Stimulated activated CD4-positive, alpha-beta T cell treated with anti-CD3 and anti-CD28 coated beads, TNF-alpha, amount 100 ng/mL, for 4 hours (primary cell): ENCODE results near the gene TMEM256.
A peak's percentile ranks its signal among the peaks of the same experiment; 100 is the strongest.

ENCODE experiments used
- DNase-seq, 3 experiments: peaks; one replicate each; pipeline ENCODE4 v3.0.0-alpha.2; 2020; ENCODE audit warnings: low read depth in 3 of 3

Gene TMEM256

GRCh38 chr17:7408252-7408727 lies 4.4 kb upstream of the TMEM256 start:
- no peak for DNase-seq

- DNase-seq, result no peak
Observed at GRCh38 chr17:7407485-7408251, 3.8 kb upstream of the TMEM256 start, which contains the start of gene NLGN2. Gene NLGN2, plus strand, starts transcription at chr17:7407845. Its CDS starts 411 bp downstream, at chr17:7408256.

GRCh38 chr17:7407082-7407481 lies 3.2 kb upstream of the TMEM256 start:
- no peak for DNase-seq

GRCh38 chr17:7406235-7406825 lies 2.4 kb upstream of the TMEM256 start:
- DNase-seq, result no peak

- DNase-seq, result no peak
Observed at GRCh38 chr17:7405350-7406234, 1.7 kb upstream of the TMEM256 start.

- DNase-seq, result no peak
Observed at GRCh38 chr17:7404737-7405349, 946 bp upstream of the TMEM256 start.

- DNase-seq, result no peak
Observed at GRCh38 chr17:7403727-7403976, 245 bp downstream of the TMEM256 start.

- no peak for DNase-seq
Observed at GRCh38 chr17:7403043-7403726, 712 bp downstream of the TMEM256 start.

- no peak for DNase-seq
Observed at GRCh38 chr17:7398612-7399011, 5.3 kb downstream of the TMEM256 start.

GRCh38 chr17:7396147-7396546 lies 7.8 kb downstream of the TMEM256 start:
- DNase-seq, result no peak

- DNase-seq, result peak; percentile 62 to 78 (median 67)
Observed at GRCh38 chr17:7394452-7395191, 9.3 kb downstream of the TMEM256 start, which contains the start of gene PLSCR3. Gene PLSCR3, minus strand, starts transcription at chr17:7394525. Its CDS starts 415 bp downstream, at chr17:7394110.

- peak in 2 of 3 experiments; percentile 37 to 50 for DNase-seq
Observed at GRCh38 chr17:7393613-7394451, 10.1 kb downstream of the TMEM256 start.

GRCh38 chr17:7392696-7393612 lies 10.9 kb downstream of the TMEM256 start:
- DNase-seq, result no peak

GRCh38 chr17:7391307-7391706 lies 12.6 kb downstream of the TMEM256 start:
- no peak for DNase-seq

GRCh38 chr17:7389924-7390910 lies 13.7 kb downstream of the TMEM256 start:
- DNase-seq, result no peak

- no peak for DNase-seq
Observed at GRCh38 chr17:7388856-7389255, 15.0 kb downstream of the TMEM256 start.

GRCh38 chr17:7384489-7385081 lies 19.3 kb downstream of the TMEM256 start:
- no peak for DNase-seq
